Frontal cortex (tissue), 4 donors: ENCODE data around the gene CTTN. TPM values are rescaled to one million over a fixed set of nuclear protein-coding genes. Genes with fewer than 3 reads are reported as not detected.
"Not testable (repeated sequence)": the region's sequence is repeated elsewhere in the genome, so short reads cannot be mapped to it uniquely, and the experiment has no call there.

ENCODE experiments used
- DNase-seq, 2 donors: peaks; one replicate each; pipeline ENCODE4 v3.0.0; 2012; ENCODE audit warnings: low spot score in 2 of 2
- FAIRE-seq: peaks from 2 replicates; lab custom pipeline; 2012; peaks lifted over from hg19 to GRCh38; lab: Jason Lieb, UNC
- total RNA-seq: library from RNA; depleted of rRNA; stranded (reverse); fragments of >200 nt; gene quantifications from one replicate; pipeline ENCODE4 v1.2.3, GENCODE V29; 2014
- donor health status: control.
- donor health status: control.
- donor health status: control.

Gene CTTN
- total RNA-seq, 1 donor from 2014 or later: 91.7 TPM

- no peak for DNase-seq
- no peak for FAIRE-seq
Observed at GRCh38 chr11:70378506-70379134, 19.7 kb upstream of the CTTN start.

DNA sequence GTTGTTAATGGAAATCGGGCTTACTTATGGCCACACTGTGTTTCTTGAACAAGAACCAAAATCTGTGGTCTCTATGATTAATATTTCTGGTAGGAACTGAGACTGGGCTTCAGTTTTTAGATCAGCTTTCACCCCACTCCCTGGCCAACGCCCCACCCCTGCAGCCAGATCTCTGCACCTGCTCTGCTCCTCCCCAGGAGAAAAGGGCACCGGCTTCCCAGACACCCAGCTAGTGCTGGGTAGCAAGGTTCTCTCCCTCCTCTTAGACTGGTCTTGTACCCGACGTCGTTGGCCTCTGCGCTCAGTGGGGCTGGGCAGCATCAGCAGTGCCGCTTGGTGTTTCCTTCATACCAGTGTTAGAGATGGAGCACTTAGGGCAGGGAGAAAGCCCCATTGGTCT lies 17.0 kb upstream of the CTTN start:
- no peak for FAIRE-seq
- no peak for DNase-seq

- no peak for DNase-seq
- no peak for FAIRE-seq
Observed at GRCh38 chr11:70381872-70382861, 16.2 kb upstream of the CTTN start.

DNA sequence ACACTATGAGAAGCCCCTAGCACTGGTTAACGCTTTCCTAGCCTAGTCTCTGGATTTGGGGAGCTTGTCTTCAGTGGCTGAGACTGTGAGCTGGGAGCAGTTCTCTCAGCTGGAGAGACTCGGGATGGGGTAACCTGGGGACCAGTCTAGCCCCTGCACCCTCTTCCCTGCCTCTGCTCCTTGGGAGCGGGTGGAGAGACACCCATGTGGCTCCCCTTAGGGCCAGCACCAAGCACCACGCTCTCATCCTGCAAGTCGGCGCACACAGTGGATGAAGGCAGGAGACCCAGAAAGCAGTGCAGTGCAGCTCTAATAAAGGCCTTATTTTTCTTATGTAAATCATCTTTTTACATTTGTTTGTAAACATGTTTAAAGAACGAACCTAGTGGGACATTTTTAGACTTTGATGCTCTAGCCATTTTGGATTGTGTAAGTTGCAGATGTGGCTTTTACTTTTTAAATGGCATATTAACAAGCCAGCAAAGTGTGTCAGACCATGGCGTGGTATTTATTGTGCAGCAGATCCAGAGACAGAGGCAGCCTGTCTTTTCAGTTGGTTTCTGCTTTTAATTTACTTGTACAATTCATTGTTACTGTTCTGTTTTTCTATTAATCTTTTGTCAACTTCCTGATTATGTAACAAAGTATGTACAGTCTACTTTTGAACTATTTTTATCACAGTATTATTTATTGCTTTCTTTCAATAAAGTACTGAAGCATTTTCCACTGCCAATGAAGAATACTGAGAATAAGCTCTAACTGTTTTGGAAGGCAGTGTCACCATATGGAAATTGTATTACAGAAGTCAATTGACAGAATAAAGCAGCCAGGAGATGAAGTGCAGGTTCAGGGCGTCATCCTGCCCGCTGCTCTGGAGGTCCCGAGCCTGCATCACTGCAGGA lies 14.4 kb upstream of the CTTN start:
- FAIRE-seq: no peak
- DNase-seq: no peak

- FAIRE-seq: no peak
Observed at GRCh38 chr11:70384566-70385152, 13.7 kb upstream of the CTTN start.

GRCh38 chr11:70387564-70387963 lies 10.8 kb upstream of the CTTN start:
- DNase-seq: no peak
- no peak for FAIRE-seq

More at GRCh38 chr11:70384566-70385152, 13.7 kb upstream of the CTTN start:
- DNase-seq: no peak

DNA sequence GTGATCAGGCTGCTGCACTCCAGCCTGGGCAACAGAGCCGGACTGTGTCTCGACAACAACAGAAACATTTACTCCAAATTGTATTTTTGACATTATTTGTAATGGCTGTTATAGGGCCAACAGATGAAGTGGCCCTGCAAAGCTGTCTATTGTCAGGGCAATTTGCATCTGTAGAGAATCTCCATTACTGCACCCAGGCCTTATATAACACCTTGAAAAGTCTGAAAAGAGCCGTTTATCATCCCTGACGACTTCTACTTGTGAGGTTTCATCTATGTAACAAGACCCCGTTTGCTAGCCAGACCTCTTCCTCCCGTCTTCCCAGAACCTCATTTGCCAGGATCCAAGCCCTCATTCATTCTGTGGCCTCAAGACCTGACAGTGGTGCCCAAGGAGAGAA lies 9.1 kb upstream of the CTTN start:
- FAIRE-seq (no peak), DNase-seq (no peak)

GRCh38 chr11:70390882-70391281 lies 7.4 kb upstream of the CTTN start:
- not testable (repeated sequence) for FAIRE-seq, DNase-seq

DNA sequence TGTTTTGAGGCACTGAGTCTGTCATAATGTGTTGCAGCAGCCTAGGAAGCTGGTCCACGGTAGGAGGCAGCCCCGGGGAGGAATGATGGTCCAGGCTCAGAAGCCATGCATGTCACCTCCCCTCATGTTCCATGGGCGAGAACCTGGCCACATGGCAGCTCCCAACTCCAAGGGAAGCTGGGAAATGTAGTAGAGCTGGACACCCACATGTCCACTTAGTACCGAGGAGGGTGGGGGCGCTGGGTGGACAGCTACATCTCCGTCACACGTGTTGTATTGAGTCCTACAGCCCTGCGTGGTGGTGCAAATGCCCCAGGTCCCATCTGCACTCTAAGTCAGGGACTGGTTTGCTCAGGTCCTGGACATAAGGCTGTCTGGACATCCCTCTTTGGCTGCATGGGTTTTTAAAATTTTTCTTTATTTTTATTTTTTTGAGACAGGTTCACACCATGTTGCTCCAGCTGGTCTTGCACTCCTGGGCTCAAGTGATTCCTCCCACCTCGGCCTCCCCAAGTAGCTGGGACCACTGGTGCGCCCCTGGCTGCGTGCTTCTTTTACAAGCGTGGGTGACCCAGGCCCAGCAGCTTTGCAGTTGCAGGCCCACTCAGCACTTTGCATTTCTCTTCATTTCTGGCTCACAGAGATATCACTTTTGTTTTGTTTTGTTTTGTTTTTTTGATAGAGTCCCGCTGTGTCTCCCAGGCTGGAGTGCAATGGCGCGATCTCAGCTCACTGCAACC lies 3.9 kb upstream of the CTTN start:
- DNase-seq (no peak), FAIRE-seq (no peak)

GRCh38 chr11:70397336-70397982 lies 870 bp upstream of the CTTN start:
- DNase-seq: no peak
- FAIRE-seq: no peak

GRCh38 chr11:70398834-70399680 lies 728 bp downstream of the CTTN start:
- DNase-seq (peak in 1 of 2 donors; percentile 38), FAIRE-seq (no peak)

GRCh38 chr11:70399681-70400112 lies 1.4 kb downstream of the CTTN start:
- FAIRE-seq: no peak

DNA sequence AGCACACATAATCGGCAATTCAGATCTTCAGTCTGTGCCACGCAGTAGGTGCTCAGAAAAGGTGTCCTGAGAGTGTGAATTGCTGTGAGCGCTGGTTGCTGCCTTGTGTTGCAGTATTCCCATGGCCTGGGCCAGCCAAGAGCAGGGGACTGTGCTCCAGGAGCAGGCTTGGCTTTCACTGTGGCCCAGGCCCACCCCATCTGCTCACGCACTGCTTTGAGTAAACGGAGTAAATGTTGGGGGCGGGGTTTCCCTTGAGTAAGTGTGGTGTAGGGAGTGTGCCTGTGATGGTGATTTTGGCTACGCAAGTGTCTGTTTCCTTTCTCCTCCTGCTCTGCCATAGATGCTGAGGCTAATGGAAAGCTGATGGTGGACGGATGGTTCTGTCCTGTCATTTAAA lies 2.3 kb downstream of the CTTN start:
- DNase-seq (no peak), FAIRE-seq (no peak)

More at GRCh38 chr11:70399681-70400112, 1.4 kb downstream of the CTTN start:
- DNase-seq: peak; percentile 47 to 78

- FAIRE-seq (no peak), DNase-seq (no peak)
Observed at GRCh38 chr11:70402016-70402415, 3.7 kb downstream of the CTTN start.

GRCh38 chr11:70402685-70403084 lies 4.4 kb downstream of the CTTN start:
- FAIRE-seq: no peak

GRCh38 chr11:70404244-70404643 lies 5.9 kb downstream of the CTTN start:
- FAIRE-seq: no peak
- no peak for DNase-seq

More at GRCh38 chr11:70402685-70403084, 4.4 kb downstream of the CTTN start:
- DNase-seq: no peak

DNA sequence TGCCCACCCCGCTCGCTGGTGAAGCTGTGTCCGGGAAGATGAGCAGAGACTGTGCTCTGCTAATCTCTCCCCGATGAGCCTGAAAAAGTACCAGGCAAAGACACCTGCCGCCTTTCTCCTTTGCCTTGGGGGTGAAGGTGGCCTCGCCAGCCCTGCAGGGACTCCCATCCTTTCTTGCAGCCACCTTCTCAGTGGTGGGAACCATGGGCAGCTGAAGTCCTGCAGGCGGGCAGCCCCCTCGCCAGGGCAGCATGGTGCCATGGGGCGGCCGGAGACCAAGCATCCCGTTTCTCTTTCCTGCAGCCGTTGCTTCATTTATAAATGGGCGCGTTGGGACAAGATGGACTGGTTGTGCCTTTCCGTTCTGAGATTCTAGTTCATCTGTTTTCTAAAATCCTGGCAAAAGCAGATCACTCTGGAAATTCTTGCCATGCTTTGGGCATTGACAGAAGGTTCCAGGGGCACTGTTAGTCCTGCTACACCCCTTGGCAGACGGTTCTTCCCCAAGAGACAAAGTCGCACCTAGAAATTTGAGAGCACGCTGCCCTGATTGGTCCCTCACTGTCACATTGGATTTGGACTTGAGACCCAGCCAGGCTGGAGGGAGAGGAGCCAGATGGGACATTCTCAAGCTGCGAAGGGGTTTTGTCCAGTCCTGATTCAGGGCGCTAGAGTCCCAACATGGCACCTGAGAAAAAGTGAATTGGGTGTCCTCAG lies 7.5 kb downstream of the CTTN start:
- DNase-seq (no peak), FAIRE-seq (no peak)
